ENCODE results near the gene FRAS1.

DNA sequence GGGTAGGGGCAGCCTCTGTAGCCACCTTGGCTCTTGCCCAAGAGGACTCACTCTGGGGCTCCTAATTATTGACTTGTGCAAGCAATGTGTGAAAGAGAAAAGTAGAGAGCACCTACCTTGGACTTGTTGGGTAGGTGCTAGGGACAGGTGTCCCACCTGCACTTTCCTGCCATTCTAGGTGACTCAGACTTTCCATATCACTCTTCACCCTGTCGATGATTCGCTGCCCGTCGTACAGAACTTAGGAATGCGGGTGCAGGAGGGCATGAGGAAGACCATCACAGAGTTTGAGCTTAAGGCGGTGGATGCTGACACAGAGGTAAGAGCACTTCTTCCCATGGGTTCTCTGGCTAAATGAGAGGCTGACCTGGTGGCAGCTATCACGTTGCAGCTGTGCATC is 407.1 kb downstream of the FRAS1 start:
- TF ChIP-seq SIN3A (IDR thresholded peaks at IDR 0.05; ENCODE audit: borderline replicate concordance, insufficient read depth, low read length) (no peak), POLR2AphosphoS5 (IDR thresholded peaks at IDR 0.05; ENCODE audit: low read depth, low read length) (no peak), TAF1 (IDR thresholded peaks at IDR 0.05; ENCODE audit: borderline replicate concordance, insufficient read depth, low read length) (no peak), FOXP2 (optimal IDR thresholded peaks at IDR 0.05; ENCODE audit: borderline replicate concordance, extremely low read depth, extremely low read length, insufficient read depth) (no peak)
- TF ChIP-seq, protein P1, sequence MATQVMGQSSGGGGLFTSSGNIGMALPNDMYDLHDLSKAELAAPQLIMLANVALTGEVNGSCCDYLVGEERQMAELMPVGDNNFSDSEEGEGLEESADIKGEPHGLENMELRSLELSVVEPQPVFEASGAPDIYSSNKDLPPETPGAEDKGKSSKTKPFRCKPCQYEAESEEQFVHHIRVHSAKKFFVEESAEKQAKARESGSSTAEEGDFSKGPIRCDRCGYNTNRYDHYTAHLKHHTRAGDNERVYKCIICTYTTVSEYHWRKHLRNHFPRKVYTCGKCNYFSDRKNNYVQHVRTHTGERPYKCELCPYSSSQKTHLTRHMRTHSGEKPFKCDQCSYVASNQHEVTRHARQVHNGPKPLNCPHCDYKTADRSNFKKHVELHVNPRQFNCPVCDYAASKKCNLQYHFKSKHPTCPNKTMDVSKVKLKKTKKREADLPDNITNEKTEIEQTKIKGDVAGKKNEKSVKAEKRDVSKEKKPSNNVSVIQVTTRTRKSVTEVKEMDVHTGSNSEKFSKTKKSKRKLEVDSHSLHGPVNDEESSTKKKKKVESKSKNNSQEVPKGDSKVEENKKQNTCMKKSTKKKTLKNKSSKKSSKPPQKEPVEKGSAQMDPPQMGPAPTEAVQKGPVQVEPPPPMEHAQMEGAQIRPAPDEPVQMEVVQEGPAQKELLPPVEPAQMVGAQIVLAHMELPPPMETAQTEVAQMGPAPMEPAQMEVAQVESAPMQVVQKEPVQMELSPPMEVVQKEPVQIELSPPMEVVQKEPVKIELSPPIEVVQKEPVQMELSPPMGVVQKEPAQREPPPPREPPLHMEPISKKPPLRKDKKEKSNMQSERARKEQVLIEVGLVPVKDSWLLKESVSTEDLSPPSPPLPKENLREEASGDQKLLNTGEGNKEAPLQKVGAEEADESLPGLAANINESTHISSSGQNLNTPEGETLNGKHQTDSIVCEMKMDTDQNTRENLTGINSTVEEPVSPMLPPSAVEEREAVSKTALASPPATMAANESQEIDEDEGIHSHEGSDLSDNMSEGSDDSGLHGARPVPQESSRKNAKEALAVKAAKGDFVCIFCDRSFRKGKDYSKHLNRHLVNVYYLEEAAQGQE (IDR thresholded peaks at IDR 0.05; ENCODE audit: insufficient read depth in 1 of 2, low read depth in 2 of 2, low read length in 2 of 2): no peak

Measured in PFSK-1 (cell line).